Measurements from ENCODE around the gene MSI2. TPM values are rescaled to one million over a fixed set of nuclear protein-coding genes. Genes with fewer than 3 reads are reported as not detected.

Gene MSI2
- total RNA-seq, 2 donors from 2014 or later, result 53.1 to 74.0 TPM

GRCh38 chr17:57705921-57706695, 449.8 kb downstream of the MSI2 start:
- Histone ChIP-seq H3K27me3 (replicated peaks; ENCODE audit: insufficient read depth) (no peaks in the 10 kb centered on the region), H3K36me3 (no peaks in the 10 kb centered on the region), H3K27ac (peak overlapping the region; percentile 54 to 76), H3K4me1 (replicated peaks) (no peaks in the 10 kb centered on the region), H3K4me3 (no peak overlapping the region), H3K9me3 (no peaks in the 10 kb centered on the region)
- DNase-seq (ENCODE audit: low spot score), result peak; percentile 66
- intact Hi-C loops (cut with DNase I), result no loop called here
- TF ChIP-seq POLR2AphosphoS5 (IDR thresholded peaks at IDR 0.05), result peak; percentile 70
- no peak for TF ChIP-seq POLR2A (IDR thresholded peaks at IDR 0.05)
- WGBS, result 49% methylated on average over 12 of the region's 12 CpGs

- no peaks in the 10 kb centered on the region for H3K9me3 ChIP-seq
Measured at GRCh38 chr17:57706761-57707160, 450.4 kb downstream of the MSI2 start.

GRCh38 chr17:57707892-57708291, 451.6 kb downstream of the MSI2 start:
- no peak overlapping the region for H3K4me3 ChIP-seq
- no peaks in the 10 kb centered on the region for H3K27me3 ChIP-seq (replicated peaks; ENCODE audit: insufficient read depth)
- no peaks in the 10 kb centered on the region for H3K4me1 ChIP-seq (replicated peaks)
- no peak overlapping the region for H3K27ac ChIP-seq
- no peaks in the 10 kb centered on the region for H3K36me3 ChIP-seq
- intact Hi-C loops (cut with DNase I), result no loop called here
- TF ChIP-seq POLR2AphosphoS5 (IDR thresholded peaks at IDR 0.05) (no peak), POLR2A (IDR thresholded peaks at IDR 0.05) (no peak), CTCF (IDR thresholded peaks at IDR 0.05) (no peak)
- DNase-seq (ENCODE audit: low spot score), result no peak
- WGBS, result 19% methylated on average over 6 of the region's 6 CpGs
- H3K9me3 ChIP-seq, result no peaks in the 10 kb centered on the region

More at GRCh38 chr17:57706761-57707160, 450.4 kb downstream of the MSI2 start:
- DNase-seq (ENCODE audit: low spot score), result no peak
- H3K4me3 ChIP-seq, result no peak overlapping the region
- intact Hi-C loops (cut with DNase I), result no loop called here
- WGBS, result 81% methylated on average over 9 of the region's 9 CpGs
- peak overlapping the region in 1 of 2 donors; percentile 76 for H3K27ac ChIP-seq
- H3K4me1 ChIP-seq (replicated peaks), result no peaks in the 10 kb centered on the region
- no peaks in the 10 kb centered on the region for H3K36me3 ChIP-seq
- TF ChIP-seq CTCF (IDR thresholded peaks at IDR 0.05) (no peak), POLR2AphosphoS5 (IDR thresholded peaks at IDR 0.05) (no peak), POLR2A (IDR thresholded peaks at IDR 0.05) (no peak)
- H3K27me3 ChIP-seq (replicated peaks; ENCODE audit: insufficient read depth), result no peaks in the 10 kb centered on the region

GRCh38 chr17:57708410-57708809, 452.1 kb downstream of the MSI2 start:
- Histone ChIP-seq H3K36me3 (no peaks in the 10 kb centered on the region), H3K27me3 (replicated peaks; ENCODE audit: insufficient read depth) (no peaks in the 10 kb centered on the region), H3K4me3 (no peak overlapping the region), H3K4me1 (replicated peaks) (no peaks in the 10 kb centered on the region), H3K9me3 (no peaks in the 10 kb centered on the region), H3K27ac (no peak overlapping the region)
- WGBS, result 64% methylated on average over 2 of the region's 2 CpGs
- intact Hi-C loops (cut with DNase I), result no loop called here
- no peak for TF ChIP-seq POLR2A (IDR thresholded peaks at IDR 0.05)
- DNase-seq (ENCODE audit: low spot score), result no peak

GRCh38 chr17:57713140-57713539, 456.8 kb downstream of the MSI2 start:
- WGBS, result 89% methylated on average over 7 of the region's 7 CpGs
- no peaks in the 10 kb centered on the region for H3K27me3 ChIP-seq (replicated peaks; ENCODE audit: insufficient read depth)
- H3K36me3 ChIP-seq, result no peaks in the 10 kb centered on the region
- no peak overlapping the region for H3K4me3 ChIP-seq
- no peaks in the 10 kb centered on the region for H3K4me1 ChIP-seq (replicated peaks)
- TF ChIP-seq POLR2AphosphoS5 (IDR thresholded peaks at IDR 0.05), result no peak
- no peak for TF ChIP-seq CTCF (IDR thresholded peaks at IDR 0.05)
- TF ChIP-seq POLR2A (IDR thresholded peaks at IDR 0.05), result no peak
- no peak overlapping the region for H3K27ac ChIP-seq
- no peak for DNase-seq (ENCODE audit: low spot score)
- no peaks in the 10 kb centered on the region for H3K9me3 ChIP-seq
- intact Hi-C loops (cut with DNase I), result no loop called here

- H3K36me3 ChIP-seq, result no peaks in the 10 kb centered on the region
- no peaks in the 10 kb centered on the region for H3K4me1 ChIP-seq (replicated peaks)
- intact Hi-C loops (cut with DNase I), result no loop called here
- no peak for DNase-seq (ENCODE audit: low spot score)
- H3K9me3 ChIP-seq, result no peaks in the 10 kb centered on the region
- no peak overlapping the region for H3K4me3 ChIP-seq
- 19% methylated on average over 7 of the region's 7 CpGs for WGBS
- H3K27me3 ChIP-seq (replicated peaks; ENCODE audit: insufficient read depth), result no peaks in the 10 kb centered on the region
- TF ChIP-seq POLR2AphosphoS5 (IDR thresholded peaks at IDR 0.05) (no peak), POLR2A (IDR thresholded peaks at IDR 0.05) (no peak)
- H3K27ac ChIP-seq, result no peak overlapping the region
Measured at GRCh38 chr17:57714665-57715180, 458.4 kb downstream of the MSI2 start.
